HG03196 (cell line): ENCODE measurements around the gene NBPF19.
"Not testable (repeated sequence)": the region's sequence is repeated elsewhere in the genome, so short reads cannot be mapped to it uniquely, and the experiment has no call there.

Experiments
- ATAC-seq: cut with Tn5 transposase; IDR thresholded peaks from one replicate; pipeline ENCODE4 v1.9.1; 2021; ENCODE audit not compliant: unreplicated experiment

The NBPF19 gene

GRCh38 chr1:149474745-149475144 lies at the start of gene NBPF19:
Gene NBPF19 (plus strand): TSS chr1:149475045. CDS start chr1:149475933, 888 bp downstream.
- ATAC-seq, result not testable (repeated sequence)

DNA sequence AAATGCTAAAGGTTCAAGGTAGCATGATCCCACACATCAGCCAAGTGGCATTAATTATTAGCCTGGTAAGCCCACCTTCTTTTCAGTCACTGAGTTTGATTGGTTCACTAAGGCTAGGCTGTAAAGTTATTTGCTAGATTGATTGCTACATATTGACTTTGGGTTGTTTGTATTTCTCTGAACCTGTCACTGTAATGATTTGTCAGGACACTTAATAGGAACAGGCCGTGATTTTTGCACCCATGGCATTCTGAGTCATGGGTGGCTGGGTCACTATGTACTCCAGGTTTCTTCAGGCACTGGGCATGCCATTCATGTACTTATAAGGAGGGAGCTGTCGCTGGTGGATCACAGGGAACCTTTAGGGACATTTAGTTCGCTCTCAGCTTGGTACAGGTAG lies 46.5 kb upstream of the NBPF19 start:
- not testable (repeated sequence) for ATAC-seq

DNA sequence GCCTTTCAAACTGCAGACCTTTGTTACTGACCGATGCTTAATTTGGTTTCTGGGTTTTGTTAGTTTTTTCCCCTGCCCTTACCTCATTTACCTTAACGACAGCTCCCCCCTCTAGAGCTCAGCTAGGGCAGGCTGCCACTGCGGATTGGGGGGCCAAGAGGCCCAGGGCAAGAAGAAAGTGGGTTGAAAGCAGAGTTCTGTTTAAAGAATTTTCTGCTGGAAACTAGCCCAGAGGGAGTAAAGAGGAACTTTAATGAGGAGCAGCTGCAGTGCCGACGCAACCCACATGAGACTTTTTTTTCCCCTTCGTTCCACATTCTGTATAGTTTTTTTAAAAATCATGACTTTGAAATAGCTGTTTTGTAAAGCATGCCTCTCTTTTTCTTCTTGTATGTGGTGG lies 29.4 kb upstream of the NBPF19 start:
- not testable (repeated sequence) for ATAC-seq

DNA sequence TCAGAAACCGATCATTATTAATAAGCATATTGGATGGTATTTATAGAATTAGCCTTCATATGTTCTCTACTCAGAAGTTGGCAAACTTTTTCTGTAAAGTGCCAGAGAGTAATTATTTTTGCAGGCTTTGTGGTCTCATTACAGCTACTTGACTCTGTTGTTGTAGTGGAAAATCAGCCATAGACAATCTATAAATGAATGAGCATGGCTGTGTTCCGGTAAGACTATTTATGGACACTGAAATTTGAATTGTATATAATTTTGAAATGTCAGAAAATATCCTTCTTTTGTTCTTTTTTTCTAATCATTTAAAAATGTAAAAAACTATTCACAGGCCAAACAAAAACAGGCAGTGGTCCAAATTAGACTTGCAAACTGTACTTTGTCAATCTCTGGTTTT lies 22.6 kb upstream of the NBPF19 start:
- not testable (repeated sequence) for ATAC-seq

DNA sequence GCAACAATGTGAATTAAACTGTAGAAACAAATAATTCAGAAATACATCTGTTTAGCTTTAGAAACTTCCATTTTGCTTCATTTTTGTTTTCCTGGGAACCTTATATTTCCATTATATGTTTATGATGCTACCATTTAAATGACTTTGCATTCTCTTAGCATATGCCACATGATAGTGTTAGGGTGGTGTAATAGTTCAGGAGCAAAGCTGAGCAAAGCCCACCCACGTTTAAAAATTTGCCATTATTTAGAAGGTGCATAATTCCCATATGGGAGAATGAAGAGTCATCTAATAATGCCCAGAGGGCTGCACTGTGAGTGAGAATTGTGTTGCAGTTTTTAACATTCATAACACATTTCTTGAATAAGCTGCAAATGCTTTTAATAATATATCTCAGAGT lies 22.2 kb upstream of the NBPF19 start:
- ATAC-seq, result not testable (repeated sequence)

GRCh38 chr1:149558350-149558825 lies 83.5 kb downstream of the NBPF19 start:
- not testable (repeated sequence) for ATAC-seq

DNA sequence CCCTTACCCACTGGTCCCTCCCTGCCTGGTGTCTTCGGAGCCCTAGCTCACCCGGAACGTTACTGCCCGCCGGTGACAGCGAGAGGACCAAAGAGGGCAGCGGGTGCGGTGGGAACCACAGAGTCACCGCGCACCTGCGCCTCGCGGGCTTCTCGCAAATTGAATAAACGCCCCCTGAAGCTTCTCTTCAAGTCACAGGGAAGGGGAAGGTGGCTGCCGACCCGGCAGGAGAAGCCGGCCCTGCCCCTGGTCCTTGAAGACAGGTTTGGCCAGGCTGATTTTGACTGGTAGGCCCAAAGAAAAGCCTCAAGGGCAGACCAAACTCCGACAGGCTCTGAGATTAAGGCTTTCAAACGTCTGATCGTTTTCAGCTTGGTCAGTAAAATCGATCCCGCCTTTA lies 87.0 kb downstream of the NBPF19 start:
- not testable (repeated sequence) for ATAC-seq

DNA sequence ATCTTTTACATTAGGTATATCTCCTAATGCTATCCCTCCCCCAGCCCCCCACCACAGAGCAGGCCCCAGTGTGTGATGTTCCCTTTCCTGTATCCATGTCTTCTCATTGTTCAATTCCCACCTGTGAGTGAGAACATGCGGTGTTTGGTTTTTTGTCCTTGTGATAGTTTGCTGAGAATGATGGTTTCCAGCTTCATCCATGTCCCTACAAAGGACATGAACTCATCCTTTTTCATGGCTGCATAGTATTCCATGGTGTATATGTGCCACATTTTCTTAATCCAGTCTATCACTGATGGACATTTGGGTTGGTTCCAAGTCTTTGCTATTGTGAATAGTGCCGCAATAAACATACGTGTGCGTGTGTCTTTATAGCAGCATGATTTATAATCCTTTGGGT lies 90.6 kb downstream of the NBPF19 start:
- ATAC-seq, result not testable (repeated sequence)

DNA sequence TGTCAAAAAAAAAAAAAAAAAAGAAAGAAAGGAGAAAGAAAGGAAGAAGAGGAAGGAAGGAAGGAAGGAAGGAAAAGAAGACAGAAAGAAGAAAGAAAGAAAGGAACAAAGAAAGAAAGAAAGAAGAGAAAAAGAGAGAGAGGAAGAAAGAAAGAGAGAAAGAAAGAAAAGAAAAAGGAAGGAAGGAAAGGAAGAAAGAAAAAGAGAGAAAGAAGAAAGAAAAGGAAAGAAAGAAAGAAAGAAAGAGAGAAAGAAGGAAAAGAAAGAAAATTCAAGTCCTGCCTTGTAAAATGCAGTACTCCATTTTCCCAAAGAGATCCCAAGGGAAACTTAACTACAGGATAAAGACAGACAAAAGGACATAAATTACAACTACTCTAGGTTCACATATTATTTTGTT lies 97.9 kb downstream of the NBPF19 start:
- ATAC-seq, result not testable (repeated sequence)

DNA sequence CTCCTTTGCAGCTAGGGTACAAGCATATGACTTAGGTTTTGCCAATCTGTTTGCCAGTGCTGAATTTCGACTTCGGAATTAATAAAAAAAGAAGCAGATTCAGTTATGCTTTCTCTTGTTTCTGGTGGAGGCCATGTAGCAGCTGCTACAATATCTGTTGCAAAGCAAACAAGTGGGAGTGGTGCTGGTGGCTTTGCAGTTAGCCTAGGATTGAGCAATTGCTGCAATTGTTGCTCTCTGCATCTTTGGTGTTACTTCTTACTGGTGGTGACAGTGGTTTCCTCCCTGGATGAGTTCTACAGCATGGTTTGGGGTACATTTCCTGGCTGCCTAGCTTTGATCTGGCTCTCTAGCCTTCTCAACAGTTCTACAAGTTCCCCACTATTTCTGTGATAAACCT lies 110.7 kb downstream of the NBPF19 start:
- not testable (repeated sequence) for ATAC-seq
